Esophagus muscularis mucosa (tissue), 4 donors: Measurements from ENCODE around the gene E2F6. TPM values are rescaled to one million over a fixed set of nuclear protein-coding genes. Genes with fewer than 3 reads are reported as not detected.

ENCODE experiments used
- DNase-seq: peaks from one replicate; pipeline ENCODE4 v3.0.0-alpha.2; 2017; ENCODE audit errors: extremely low spot score
- H3K27ac ChIP-seq, 4 donors: fragments of 200-600 bp; sonication (generic); replicated peaks in 1 of 4; 1 replicate in 3 of 4; 2 replicates in 1 of 4; pipeline ENCODE4 v1.5.1; 2016 to 2019; ENCODE audit warnings: mild to moderate bottlenecking in 1 of 4
- H3K27me3 ChIP-seq, 4 donors: fragments of 200-600 bp; sonication (generic); one replicate each; pipeline versions ENCODE4 v1.5.1 to v1.6.0; 2016 to 2019
- H3K36me3 ChIP-seq, 4 donors: fragments of 200-600 bp; sonication (generic); one replicate each; pipeline ENCODE4 v1.5.1; 2016 to 2019
- H3K4me1 ChIP-seq, 4 donors: fragments of 200-600 bp; sonication (generic); one replicate each; pipeline ENCODE4 v1.5.1; 2016 to 2019
- H3K4me3 ChIP-seq, 4 donors: fragments of 200-600 bp; sonication (generic); 1 replicate in 2 of 4; 2 replicates in 2 of 4; pipeline ENCODE4 v1.5.1; 2016 to 2019; ENCODE audit warnings: mild to moderate bottlenecking in 4 of 4, moderate library complexity in 1 of 4
- H3K9me3 ChIP-seq, 4 donors: fragments of 200-600 bp; sonication (generic); 1 replicate in 3 of 4; 2 replicates in 1 of 4; pipeline ENCODE4 v1.5.1; 2016 to 2019
- CTCF ChIP-seq, 3 experiments: fragments of 200-600 bp in 2 of 3; fragments of 450-650 bp in 1 of 3; sonication (generic) in 2 of 3; IDR thresholded peaks; one replicate each; pipeline ENCODE4 v1.5.1; 2017 to 2019; ENCODE audit warnings: antibody characterized with exemption in 3 of 3, mild to moderate bottlenecking in 2 of 3, moderate library complexity in 1 of 3
- EP300 ChIP-seq: sonication (generic); formaldehyde crosslinking; IDR thresholded peaks from one replicate; pipeline ENCODE4 v1.6.1; 2017; ENCODE audit warnings: antibody characterized with exemption
- POLR2A ChIP-seq: fragments of 450-650 bp; IDR thresholded peaks from one replicate; pipeline ENCODE4 v1.6.1; 2017; ENCODE audit warnings: antibody characterized with exemption, moderate library complexity, mild to moderate bottlenecking, low read depth
- POLR2AphosphoS5 ChIP-seq, 2 donors: sonication (generic); formaldehyde crosslinking; IDR thresholded peaks; one replicate each; pipeline ENCODE4 v1.6.1; 2017; ENCODE audit warnings: antibody characterized with exemption in 2 of 2
- WGBS: methylation state at CpG from one replicate; pipeline ENCODE4 v1.1.5; 2018; 5-methylcytosine and 5-hydroxymethylcytosine counted together
- intact Hi-C: fragments of 100-400 bp; cut with DNase I; formaldehyde crosslinking; loops from one replicate; pipeline ENCODE4 v1.15.1; 2023
- total RNA-seq, 4 donors: library from RNA; depleted of rRNA; stranded (reverse); fragments of >200 nt; gene quantifications; one replicate each; pipeline versions ENCODE4 v1.1.0 to v1.2.1, GENCODE V29; 2016

E2F6 gene, protein sequence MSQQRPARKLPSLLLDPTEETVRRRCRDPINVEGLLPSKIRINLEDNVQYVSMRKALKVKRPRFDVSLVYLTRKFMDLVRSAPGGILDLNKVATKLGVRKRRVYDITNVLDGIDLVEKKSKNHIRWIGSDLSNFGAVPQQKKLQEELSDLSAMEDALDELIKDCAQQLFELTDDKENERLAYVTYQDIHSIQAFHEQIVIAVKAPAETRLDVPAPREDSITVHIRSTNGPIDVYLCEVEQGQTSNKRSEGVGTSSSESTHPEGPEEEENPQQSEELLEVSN
- 10 to 100 TPM; 10.9 to 18.0 (median 17.0) TPM for total RNA-seq

- WGBS: 1% methylated on average over 34 of the region's 86 CpGs
- peak; percentile 91 to 93 for TF ChIP-seq POLR2AphosphoS5 (IDR thresholded peaks at IDR 0.05)
- no peak for TF ChIP-seq EP300
- peak; percentile 81 for TF ChIP-seq POLR2A
- peak in 1 of 3 experiments; percentile 39 for TF ChIP-seq CTCF (IDR thresholded peaks at IDR 0.05)
- Histone ChIP-seq H3K9me3 (no peaks in the 10 kb centered on the region), H3K4me3 (peak within 1 kb of the TSS; percentile 57 to 79 (median 74)), H3K27ac (peak within 1 kb of the TSS; percentile 90 to 96 (median 93)), H3K4me1 (peaks cover 27 to 56% (median 54%) of the 10 kb centered on the region in 4 donors), H3K27me3 (no peaks in the 10 kb centered on the region), H3K36me3 (peaks cover 0 to 8% (median 4%) of the 10 kb centered on the region in 4 donors)
- DNase-seq: peak; percentile 96
- intact Hi-C loops: loop anchor here (10.0 kb wide), 1 partner anchor 651 kb away; the partner anchor contains the start of gene PDIA6
These were observed at the start of gene E2F6 for GRCh38 chr2:11465485-11466306. TSS of gene E2F6 (minus strand) at chr2:11466161. CDS start at chr2:11465879, 282 bp downstream.

GRCh38 chr2:11515490-11515981, 49.6 kb upstream of the E2F6 start:
- Histone ChIP-seq H3K4me1 (no peaks in the 10 kb centered on the region), H3K27me3 (no peaks in the 10 kb centered on the region), H3K27ac (peak overlapping the region in 2 of 4 donors; percentile 20 to 50), H3K4me3 (no peak overlapping the region), H3K36me3 (no peaks in the 10 kb centered on the region), H3K9me3 (peaks cover 0 to 6% (median 0%) of the 10 kb centered on the region in 4 donors)
- 47% methylated on average over 5 of the region's 6 CpGs for WGBS
- no peak for TF ChIP-seq POLR2A
- intact Hi-C loops: no loop called here
- no peak for DNase-seq

GRCh38 chr2:11514904-11515303, 48.9 kb upstream of the E2F6 start:
- intact Hi-C loops: no loop called here
- 88% methylated on average over 6 of the region's 6 CpGs for WGBS
- Histone ChIP-seq H3K4me1 (no peaks in the 10 kb centered on the region), H3K27ac (no peak overlapping the region), H3K36me3 (no peaks in the 10 kb centered on the region), H3K9me3 (peaks cover 0 to 2% (median 0%) of the 10 kb centered on the region in 4 donors), H3K4me3 (no peak overlapping the region), H3K27me3 (no peaks in the 10 kb centered on the region)
- TF ChIP-seq CTCF (IDR thresholded peaks at IDR 0.05) (no peak), POLR2AphosphoS5 (IDR thresholded peaks at IDR 0.05) (no peak), EP300 (no peak), POLR2A (no peak)
- no peak for DNase-seq

GRCh38 chr2:11514081-11514730, 48.2 kb upstream of the E2F6 start:
- no peak for DNase-seq
- no peak for TF ChIP-seq CTCF (IDR thresholded peaks at IDR 0.05)
- intact Hi-C loops: no loop called here
- H3K4me1 ChIP-seq: no peaks in the 10 kb centered on the region
- 78% methylated on average over 3 of the region's 3 CpGs for WGBS
- H3K4me3 ChIP-seq: no peak overlapping the region
- no peaks in the 10 kb centered on the region for H3K27me3 ChIP-seq
- no peaks in the 10 kb centered on the region for H3K36me3 ChIP-seq
- H3K9me3 ChIP-seq: no peaks in the 10 kb centered on the region
- no peak overlapping the region for H3K27ac ChIP-seq

DNA sequence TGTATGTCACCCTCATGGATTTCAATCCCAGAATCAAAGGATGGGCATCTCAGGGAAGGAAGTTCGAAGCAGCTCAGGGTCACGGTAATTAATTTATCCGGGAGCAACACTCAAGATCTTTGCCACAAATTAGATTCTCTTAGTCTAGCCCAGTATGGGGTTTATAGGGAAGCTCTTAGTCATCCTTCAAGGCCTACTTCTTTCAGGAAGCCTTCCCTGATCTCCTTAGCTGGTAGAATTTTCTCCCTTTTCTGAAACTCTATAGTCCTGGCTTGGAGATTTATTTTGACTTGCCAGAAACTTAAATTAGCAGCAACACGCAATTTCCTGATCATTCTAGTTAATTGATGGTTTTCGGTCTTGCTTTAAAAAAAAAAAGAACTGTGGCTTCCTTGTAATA, 47.4 kb upstream of the E2F6 start:
- H3K9me3 ChIP-seq: no peaks in the 10 kb centered on the region
- no peaks in the 10 kb centered on the region for H3K4me1 ChIP-seq
- DNase-seq: no peak
- no peak overlapping the region for H3K27ac ChIP-seq
- no peaks in the 10 kb centered on the region for H3K36me3 ChIP-seq
- H3K4me3 ChIP-seq: no peak overlapping the region
- TF ChIP-seq EP300: no peak
- no peak for TF ChIP-seq CTCF (IDR thresholded peaks at IDR 0.05)
- TF ChIP-seq POLR2A: no peak
- TF ChIP-seq POLR2AphosphoS5 (IDR thresholded peaks at IDR 0.05): no peak
- H3K27me3 ChIP-seq: no peaks in the 10 kb centered on the region
- intact Hi-C loops: no loop called here
- WGBS: 91% methylated on average over 5 of the region's 5 CpGs
